IgD-negative memory B cell (primary cell): ENCODE results near the gene DROSHA. TPM values are rescaled to one million over a fixed set of nuclear protein-coding genes. Genes with fewer than 3 reads are reported as not detected.

Source experiments
- polyA plus RNA-seq: library from polyadenylated mRNA; unstranded; fragments of 300-500 nt; fragmentation: Illumina TruSeq; gene quantifications from one replicate; pipeline ENCODE4 v1.2.3, GENCODE V29; 2021

Gene DROSHA
- polyA plus RNA-seq, 1 donor from 2014 or later: 14.7 TPM

Other genes with a start within 250 kb of the DROSHA start
- 16.7 TPM for gene C5orf22, start 208 bp upstream of the DROSHA start, polyA plus RNA-seq
- gene PDZD2, start 107.0 kb upstream of the DROSHA start, polyA plus RNA-seq: 0.16 TPM